HFF-Myc (cell line): Measurements from ENCODE around the gene GNB1.

Experiments used
- DNase-seq: peaks from one replicate; pipeline ENCODE4 v3.0.0-alpha.2; 2011; ENCODE audit warnings: low read depth; ENCODE audit errors: extremely low read depth
- H3K4me3 ChIP-seq: replicated peaks from 2 replicates; pipeline ENCODE4 v1.5.1; 2011; ENCODE audit warnings: low read depth, mild to moderate bottlenecking, control low read depth, low read length
- CTCF ChIP-seq: IDR thresholded peaks from 2 replicates; pipeline ENCODE4 v1.5.1; 2012; ENCODE audit warnings: mild to moderate bottlenecking, low read depth, low read length, control low read depth; ENCODE audit errors: missing control alignments

Gene GNB1

GRCh38 chr1:1922702-1922955, 31.7 kb upstream of the GNB1 start:
- no peak for DNase-seq
- no peak overlapping the region for H3K4me3 ChIP-seq
- TF ChIP-seq CTCF, result no peak

GRCh38 chr1:1921901-1922701, 31.2 kb upstream of the GNB1 start:
- DNase-seq, result no peak
- no peak overlapping the region for H3K4me3 ChIP-seq
- TF ChIP-seq CTCF, result no peak

- H3K4me3 ChIP-seq, result no peak overlapping the region
- no peak for DNase-seq
- no peak for TF ChIP-seq CTCF
Observed at GRCh38 chr1:1921459-1921862, 30.6 kb upstream of the GNB1 start.

GRCh38 chr1:1920608-1921458, 29.9 kb upstream of the GNB1 start:
- H3K4me3 ChIP-seq, result no peak overlapping the region
- TF ChIP-seq CTCF, result no peak
- no peak for DNase-seq

GRCh38 chr1:1920057-1920607, 29.2 kb upstream of the GNB1 start:
- TF ChIP-seq CTCF, result no peak
- no peak for DNase-seq
- no peak overlapping the region for H3K4me3 ChIP-seq

GRCh38 chr1:1919304-1920056, 28.6 kb upstream of the GNB1 start:
- no peak for TF ChIP-seq CTCF
- DNase-seq, result peak; percentile 83

More at GRCh38 chr1:1919304-1920056, 28.6 kb upstream of the GNB1 start:
- peak overlapping the region; percentile 48 for H3K4me3 ChIP-seq
